Measurements from ENCODE around the gene ABCB6. TPM values are rescaled to one million over a fixed set of nuclear protein-coding genes. Genes with fewer than 3 reads are reported as not detected.

The ABCB6 gene
- total RNA-seq, 2 donors from 2014 or later: 39.1 to 76.0 TPM

- Mint-ChIP-seq H3K4me1 (peaks cover 26% of the 10 kb centered on the region), H3K27ac (no peak overlapping the region), H3K27me3 (ENCODE audit: insufficient read depth) (peaks cover 64% of the 10 kb centered on the region), H3K4me3 (peak overlapping the region; percentile 51), H3K36me3 (ENCODE audit: low read depth) (peaks cover 5% of the 10 kb centered on the region), H3K9me3 (no peaks in the 10 kb centered on the region)
- 15 to 27% methylated on average over 9 of the region's 9 CpGs for WGBS, 2 experiments (ENCODE audit: insufficient coverage in 1 of 2, insufficient read length in 1 of 2)
- no peak for TF ChIP-seq CTCF (conservative IDR thresholded peaks at IDR 0.05)
- Histone ChIP-seq H3K36me3 (ENCODE audit: control insufficient read depth, insufficient read depth, low read length) (peaks cover 5% of the 10 kb centered on the region), H3K4me3 (ENCODE audit: low read length) (peak overlapping the region; percentile 73), H3K9me3 (ENCODE audit: control insufficient read depth, low read length) (no peaks in the 10 kb centered on the region), H3K27ac (ENCODE audit: low read depth, low read length) (no peak overlapping the region), H3K4me1 (ENCODE audit: control insufficient read depth, insufficient read depth, low read length) (peaks cover 17% of the 10 kb centered on the region), H3K9ac (ENCODE audit: extremely low read depth, low read length, poor library complexity, severe bottlenecking) (no peak overlapping the region), H3K27me3 (ENCODE audit: control insufficient read depth, insufficient read depth, low read length, poor library complexity, severe bottlenecking) (peaks cover 57% of the 10 kb centered on the region)
- no peak for DNase-seq
Measured at GRCh38 chr2:219252570-219252899, 33.8 kb upstream of the ABCB6 start.

- no peak for TF ChIP-seq CTCF (conservative IDR thresholded peaks at IDR 0.05)
- WGBS, 2 experiments (ENCODE audit: insufficient coverage in 1 of 2, insufficient read length in 1 of 2): 67 to 71% methylated on average over 2 to 5 of the region's 5 CpGs
- no peak overlapping the region for H3K4me3 ChIP-seq (ENCODE audit: low read length)
Measured at GRCh38 chr2:219252084-219252483, 33.3 kb upstream of the ABCB6 start.

GRCh38 chr2:219251656-219252055 is 32.9 kb upstream of the ABCB6 start:
- Mint-ChIP-seq H3K27ac (no peak overlapping the region), H3K9me3 (no peaks in the 10 kb centered on the region), H3K4me3 (no peak overlapping the region), H3K4me1 (peaks cover 26% of the 10 kb centered on the region), H3K36me3 (ENCODE audit: low read depth) (peaks cover 5% of the 10 kb centered on the region), H3K27me3 (ENCODE audit: insufficient read depth) (peaks cover 56% of the 10 kb centered on the region)
- Histone ChIP-seq H3K9ac (ENCODE audit: extremely low read depth, low read length, poor library complexity, severe bottlenecking) (no peak overlapping the region), H3K4me1 (ENCODE audit: control insufficient read depth, insufficient read depth, low read length) (peaks cover 17% of the 10 kb centered on the region), H3K9me3 (ENCODE audit: control insufficient read depth, low read length) (no peaks in the 10 kb centered on the region), H3K27ac (ENCODE audit: low read depth, low read length) (no peak overlapping the region), H3K4me3 (ENCODE audit: low read length) (no peak overlapping the region), H3K36me3 (ENCODE audit: control insufficient read depth, insufficient read depth, low read length) (peaks cover 14% of the 10 kb centered on the region), H3K27me3 (ENCODE audit: control insufficient read depth, insufficient read depth, low read length, poor library complexity, severe bottlenecking) (peaks cover 53% of the 10 kb centered on the region)
- TF ChIP-seq CTCF (conservative IDR thresholded peaks at IDR 0.05): no peak
- no peak for DNase-seq
- 88 to 94% methylated on average over 5 to 6 of the region's 6 CpGs for WGBS, 2 experiments (ENCODE audit: insufficient coverage in 1 of 2, insufficient read length in 1 of 2)

More at GRCh38 chr2:219252084-219252483, 33.3 kb upstream of the ABCB6 start:
- H3K4me3 Mint-ChIP-seq: peak overlapping the region; percentile 51
- H3K27me3 Mint-ChIP-seq (ENCODE audit: insufficient read depth): peaks cover 60% of the 10 kb centered on the region
- Histone ChIP-seq H3K4me1 (ENCODE audit: control insufficient read depth, insufficient read depth, low read length) (peaks cover 17% of the 10 kb centered on the region), H3K27ac (ENCODE audit: low read depth, low read length) (no peak overlapping the region), H3K36me3 (ENCODE audit: control insufficient read depth, insufficient read depth, low read length) (peaks cover 10% of the 10 kb centered on the region), H3K9me3 (ENCODE audit: control insufficient read depth, low read length) (no peaks in the 10 kb centered on the region), H3K9ac (ENCODE audit: extremely low read depth, low read length, poor library complexity, severe bottlenecking) (no peak overlapping the region), H3K27me3 (ENCODE audit: control insufficient read depth, insufficient read depth, low read length, poor library complexity, severe bottlenecking) (peaks cover 57% of the 10 kb centered on the region)
- H3K4me1 Mint-ChIP-seq: peaks cover 26% of the 10 kb centered on the region
- no peaks in the 10 kb centered on the region for H3K9me3 Mint-ChIP-seq
- peaks cover 5% of the 10 kb centered on the region for H3K36me3 Mint-ChIP-seq (ENCODE audit: low read depth)
- no peak overlapping the region for H3K27ac Mint-ChIP-seq
- no peak for DNase-seq
